Measurements from ENCODE around the gene YJU2. TPM values are rescaled to one million over a fixed set of nuclear protein-coding genes. Genes with fewer than 3 reads are reported as not detected.

Gene YJU2
- total and polyA plus RNA-seq, 2 of the 13 experiments (the other 11 are each of a cell fraction or from before 2014, with no cell fraction given) = 9.3 to 17.9 TPM

GRCh38 chr19:4297901-4298809 lies 51.3 kb downstream of the YJU2 start (continued):
- TF ChIP-seq, protein P1, sequence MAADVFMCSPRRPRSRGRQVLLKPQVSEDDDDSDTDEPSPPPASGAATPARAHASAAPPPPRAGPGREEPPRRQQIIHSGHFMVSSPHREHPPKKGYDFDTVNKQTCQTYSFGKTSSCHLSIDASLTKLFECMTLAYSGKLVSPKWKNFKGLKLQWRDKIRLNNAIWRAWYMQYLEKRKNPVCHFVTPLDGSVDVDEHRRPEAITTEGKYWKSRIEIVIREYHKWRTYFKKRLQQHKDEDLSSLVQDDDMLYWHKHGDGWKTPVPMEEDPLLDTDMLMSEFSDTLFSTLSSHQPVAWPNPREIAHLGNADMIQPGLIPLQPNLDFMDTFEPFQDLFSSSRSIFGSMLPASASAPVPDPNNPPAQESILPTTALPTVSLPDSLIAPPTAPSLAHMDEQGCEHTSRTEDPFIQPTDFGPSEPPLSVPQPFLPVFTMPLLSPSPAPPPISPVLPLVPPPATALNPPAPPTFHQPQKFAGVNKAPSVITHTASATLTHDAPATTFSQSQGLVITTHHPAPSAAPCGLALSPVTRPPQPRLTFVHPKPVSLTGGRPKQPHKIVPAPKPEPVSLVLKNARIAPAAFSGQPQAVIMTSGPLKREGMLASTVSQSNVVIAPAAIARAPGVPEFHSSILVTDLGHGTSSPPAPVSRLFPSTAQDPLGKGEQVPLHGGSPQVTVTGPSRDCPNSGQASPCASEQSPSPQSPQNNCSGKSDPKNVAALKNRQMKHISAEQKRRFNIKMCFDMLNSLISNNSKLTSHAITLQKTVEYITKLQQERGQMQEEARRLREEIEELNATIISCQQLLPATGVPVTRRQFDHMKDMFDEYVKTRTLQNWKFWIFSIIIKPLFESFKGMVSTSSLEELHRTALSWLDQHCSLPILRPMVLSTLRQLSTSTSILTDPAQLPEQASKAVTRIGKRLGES (CRISPR knock-in tag; IDR thresholded peaks at IDR 0.05; ENCODE audit: borderline replicate concordance) = no peak
- TF ChIP-seq ELF3 (CRISPR knock-in tag; IDR thresholded peaks at IDR 0.05) (0 out of 2 replicates have a peak, but pooled peaks have one; percentile 21), REXO4 (CRISPR knock-in tag; IDR thresholded peaks at IDR 0.05; ENCODE audit: borderline replicate concordance) (no peak), RXRB (CRISPR knock-in tag; IDR thresholded peaks at IDR 0.05; ENCODE audit: borderline replicate concordance) (peak; percentile 24; the same call in 1 of the 2 replicates), FOXC1 (CRISPR knock-in tag; IDR thresholded peaks at IDR 0.05; ENCODE audit: borderline replicate concordance) (peak; percentile 24; the same call in 1 of the 2 replicates), ZBTB1 (CRISPR knock-in tag; IDR thresholded peaks at IDR 0.05; ENCODE audit: borderline replicate concordance) (no peak), ZNF510 (CRISPR knock-in tag; IDR thresholded peaks at IDR 0.05; ENCODE audit: low read depth) (no peak), FIP1L1 (IDR thresholded peaks at IDR 0.05; ENCODE audit: borderline replicate concordance, insufficient read depth, low read depth, low read length) (no peak), ZNF17 (CRISPR knock-in tag; IDR thresholded peaks at IDR 0.05) (no peak), SMC3 (IDR thresholded peaks at IDR 0.05; ENCODE audit: low read length) (peak; percentile 16; the same call in 1 of the 2 replicates), ZNF282 (IDR thresholded peaks at IDR 0.05; ENCODE audit: partially characterized antibody) (no peak), ZNF563 (CRISPR knock-in tag; IDR thresholded peaks at IDR 0.05) (no peak), MED13 (CRISPR knock-in tag; IDR thresholded peaks at IDR 0.05) (no peak), EZH2 (conservative IDR thresholded peaks at IDR 0.05; ENCODE audit: low read depth, low read length) (no peak), ZNF598 (CRISPR knock-in tag; IDR thresholded peaks at IDR 0.05; ENCODE audit: borderline replicate concordance) (no peak), REST (IDR thresholded peaks at IDR 0.05; ENCODE audit: borderline replicate concordance in 1 of 2, low read depth in 1 of 2, low read length in 2 of 2) (no peak), KDM2A (CRISPR knock-in tag; IDR thresholded peaks at IDR 0.05; ENCODE audit: borderline replicate concordance, low read depth) (peak; percentile 22; the same call in 1 of the 2 replicates), ZNF678 (CRISPR knock-in tag; IDR thresholded peaks at IDR 0.05) (no peak), SRSF9 (IDR thresholded peaks at IDR 0.05; ENCODE audit: borderline replicate concordance, insufficient read depth, low read depth, low read length, poor library complexity, severe bottlenecking) (no peak), ZNF343 (CRISPR knock-in tag; IDR thresholded peaks at IDR 0.05) (no peak), RBFOX2 (IDR thresholded peaks at IDR 0.05; ENCODE audit: low read depth, low read length) (no peak)
- TF ChIP-seq, protein P2, sequence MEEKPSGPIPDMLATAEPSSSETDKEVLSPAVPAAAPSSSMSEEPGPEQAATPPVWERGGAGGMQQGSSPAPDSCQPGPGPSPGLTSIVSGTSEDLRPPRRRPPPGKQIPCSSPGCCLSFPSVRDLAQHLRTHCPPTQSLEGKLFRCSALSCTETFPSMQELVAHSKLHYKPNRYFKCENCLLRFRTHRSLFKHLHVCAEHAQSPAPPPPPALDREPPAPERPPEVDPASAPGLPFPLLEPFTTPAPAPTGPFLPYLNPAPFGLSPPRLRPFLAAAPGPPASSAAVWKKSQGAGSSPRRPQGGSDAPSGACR (CRISPR knock-in tag; IDR thresholded peaks at IDR 0.05) = 0 out of 2 replicates have a peak, but pooled peaks have one; percentile 36
